Activated CD4-positive, alpha-beta T cell treated with anti-CD3 and anti-CD28 coated beads, Interleukin-2, amount 50 U/mL, for 24 hours (primary cell): ENCODE measurements around the gene CMTM8.
"Not testable (repeated sequence)": the region's sequence is repeated elsewhere in the genome, so short reads cannot be mapped to it uniquely, and the experiment has no call there.

ENCODE experiments used
- DNase-seq, 2 donors: peaks; one replicate each; pipeline ENCODE4 v3.0.0-alpha.2; 2020; ENCODE audit warnings: low read depth in 1 of 2, low spot score in 1 of 2

The CMTM8 gene

DNA sequence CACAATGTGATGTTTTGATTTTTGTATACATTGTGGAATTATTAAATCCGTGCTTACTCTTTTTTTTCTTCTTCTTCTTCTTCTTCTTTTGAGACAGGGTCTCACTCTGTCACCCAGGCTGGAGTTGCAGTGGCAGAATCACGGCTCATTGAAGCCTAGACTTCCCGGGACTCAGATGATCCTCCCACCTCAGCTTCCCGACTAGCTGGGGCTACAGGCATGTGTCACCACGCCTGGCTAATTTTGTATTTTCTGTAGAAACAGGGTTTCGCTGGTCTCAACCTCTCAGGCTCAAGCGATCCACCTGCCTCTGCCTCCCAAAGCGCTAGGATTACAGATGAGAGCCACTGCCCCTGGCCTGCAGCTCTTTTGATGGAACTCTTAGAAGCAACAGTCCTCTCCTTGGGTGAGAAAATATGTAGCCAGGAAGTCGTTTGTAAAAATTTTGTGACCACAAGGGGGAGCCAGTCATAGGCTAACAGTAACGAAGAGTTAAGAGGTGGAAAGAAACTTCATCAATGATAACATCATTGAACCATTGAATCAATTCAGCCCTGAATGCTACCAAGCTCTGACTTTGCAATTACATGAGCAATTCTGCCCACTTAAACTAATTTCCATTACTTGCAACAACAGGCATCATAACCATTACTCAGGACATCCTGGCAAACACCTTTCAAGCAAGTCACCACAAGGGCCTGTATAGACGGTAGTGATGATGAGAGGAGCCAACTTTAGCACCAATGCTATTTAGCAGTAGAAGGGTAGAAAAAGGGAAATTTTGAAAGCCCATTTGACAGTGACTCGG, 136.5 kb downstream of the CMTM8 start:
- peak; percentile 23 to 75 for DNase-seq

DNA sequence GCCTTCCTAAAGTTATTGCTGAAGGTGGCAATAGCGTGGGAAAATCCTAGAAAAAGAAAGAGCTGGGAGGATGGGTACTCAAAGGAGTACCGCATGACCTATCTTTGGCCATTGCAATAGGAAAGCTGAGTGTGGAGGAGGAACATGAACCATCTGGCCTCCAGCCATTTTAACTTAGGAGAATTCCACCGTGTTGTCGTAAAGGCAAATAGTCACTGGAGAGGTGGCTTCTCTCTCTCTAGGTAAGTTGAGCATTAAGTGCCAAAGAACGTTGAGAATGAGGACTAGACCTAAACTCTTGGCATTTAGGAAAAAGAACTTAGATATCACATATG, 137.1 kb downstream of the CMTM8 start:
- no peak for DNase-seq

GRCh38 chr3:32376115-32376514, 137.6 kb downstream of the CMTM8 start:
- no peak for DNase-seq

DNA sequence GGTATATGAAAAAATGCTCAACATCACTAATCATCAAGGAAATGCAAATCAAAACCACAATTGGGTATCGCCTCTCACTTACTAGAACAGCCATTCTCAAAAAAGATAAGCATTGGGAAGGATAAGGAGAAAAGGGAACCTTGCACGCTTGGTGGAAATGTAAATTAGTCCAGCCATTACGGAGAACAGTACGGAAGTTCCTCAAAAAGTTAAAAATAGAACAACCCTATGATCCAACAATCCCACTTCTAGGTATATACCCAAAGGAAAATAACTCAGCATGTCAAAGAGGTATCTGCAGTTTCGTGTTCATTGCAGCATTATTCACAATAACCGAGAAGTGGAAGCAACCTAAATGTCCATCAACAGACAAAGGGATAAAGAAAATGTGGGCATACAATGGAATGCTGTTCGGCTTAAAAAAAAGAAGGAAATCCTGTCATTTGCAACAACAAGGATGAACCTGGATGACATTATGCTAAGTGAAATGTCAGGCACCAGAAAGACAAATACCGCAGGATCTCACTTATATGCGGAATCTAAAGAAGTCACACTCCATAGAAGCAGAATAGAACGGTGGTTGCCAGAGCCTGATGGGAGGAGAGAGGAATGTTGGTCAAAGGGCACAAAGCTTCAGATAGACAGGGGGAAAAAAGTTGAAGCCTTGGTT, 141.5 kb downstream of the CMTM8 start:
- DNase-seq: no peak

DNA sequence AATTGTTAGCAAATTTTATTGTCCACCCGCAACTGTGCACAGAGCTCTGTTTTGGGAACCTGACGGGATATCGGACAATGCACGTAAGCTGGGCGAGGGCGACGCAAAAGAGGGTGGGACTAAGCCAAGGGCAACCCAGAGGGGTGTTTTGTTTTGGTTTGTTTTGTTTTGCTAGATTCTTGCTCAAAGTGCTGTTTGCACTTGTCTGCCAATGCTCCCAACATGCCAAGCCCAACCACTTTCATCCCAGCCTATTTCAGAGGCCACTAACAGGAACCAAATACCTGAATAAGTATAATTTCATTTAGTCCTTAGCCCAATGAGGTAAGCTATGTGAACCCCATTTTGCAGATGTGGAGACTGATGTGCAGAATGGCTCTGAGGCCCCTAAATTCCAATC, 143.4 kb downstream of the CMTM8 start:
- DNase-seq: no peak

DNA sequence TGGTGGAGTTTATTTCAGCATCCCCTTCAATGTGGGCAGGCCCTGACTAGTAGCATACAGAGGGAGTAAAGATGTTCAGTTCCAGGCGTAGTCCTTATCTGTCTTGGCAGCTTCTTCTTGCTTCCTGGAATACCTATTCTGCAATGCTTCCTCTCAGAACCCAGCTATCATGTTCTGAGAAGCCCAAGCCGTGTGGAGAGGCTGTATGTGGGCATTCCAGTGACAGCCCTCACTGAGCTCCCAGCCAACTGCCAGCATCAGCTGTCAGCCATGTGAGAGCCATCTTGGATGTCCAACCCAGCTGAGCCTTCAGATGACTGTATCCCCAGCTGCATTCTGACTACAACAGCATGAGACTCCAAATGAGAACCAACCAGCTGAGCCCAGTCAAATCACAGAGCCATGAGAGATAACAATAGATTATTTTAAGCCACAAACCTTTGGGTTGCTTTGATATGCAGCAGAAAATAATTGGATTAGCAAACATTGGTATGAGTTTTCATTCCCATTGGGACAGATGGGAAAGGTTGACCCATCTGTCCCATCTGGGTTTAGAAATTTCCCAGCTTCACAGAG, 144.7 kb downstream of the CMTM8 start:
- no peak for DNase-seq

- DNase-seq: no peak
These were observed 146.5 kb downstream of the CMTM8 start for GRCh38 chr3:32384938-32385337.

DNA sequence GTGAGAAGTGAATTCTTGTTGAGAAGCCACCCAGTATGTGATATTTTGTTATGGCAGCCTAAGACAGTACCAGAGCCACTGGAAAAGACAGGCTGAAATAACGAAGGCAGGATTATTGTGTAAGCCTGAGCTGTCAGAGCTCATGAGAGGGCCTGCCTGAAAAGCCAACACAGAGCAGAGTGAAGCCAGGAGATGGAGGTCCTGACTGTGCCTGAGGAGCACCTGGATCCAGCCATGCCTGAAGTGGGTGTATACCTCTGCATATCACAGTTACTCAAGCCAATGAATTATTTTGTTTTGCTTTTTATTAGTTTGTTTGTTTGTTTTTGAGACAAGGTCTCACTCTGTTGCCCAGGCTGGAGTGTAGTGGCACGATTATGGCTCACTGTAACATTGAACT, 149.0 kb downstream of the CMTM8 start:
- DNase-seq: no peak

- not testable (repeated sequence) for DNase-seq
These were observed 151.1 kb downstream of the CMTM8 start for GRCh38 chr3:32389577-32389976.

- peak; percentile 17 to 39 for DNase-seq
These were observed 153.4 kb downstream of the CMTM8 start, which contains the start of gene CMTM7 for GRCh38 chr3:32391643-32392535. Gene CMTM7 (plus strand): TSS chr3:32391853. CDS start chr3:32391907, 54 bp downstream.

DNA sequence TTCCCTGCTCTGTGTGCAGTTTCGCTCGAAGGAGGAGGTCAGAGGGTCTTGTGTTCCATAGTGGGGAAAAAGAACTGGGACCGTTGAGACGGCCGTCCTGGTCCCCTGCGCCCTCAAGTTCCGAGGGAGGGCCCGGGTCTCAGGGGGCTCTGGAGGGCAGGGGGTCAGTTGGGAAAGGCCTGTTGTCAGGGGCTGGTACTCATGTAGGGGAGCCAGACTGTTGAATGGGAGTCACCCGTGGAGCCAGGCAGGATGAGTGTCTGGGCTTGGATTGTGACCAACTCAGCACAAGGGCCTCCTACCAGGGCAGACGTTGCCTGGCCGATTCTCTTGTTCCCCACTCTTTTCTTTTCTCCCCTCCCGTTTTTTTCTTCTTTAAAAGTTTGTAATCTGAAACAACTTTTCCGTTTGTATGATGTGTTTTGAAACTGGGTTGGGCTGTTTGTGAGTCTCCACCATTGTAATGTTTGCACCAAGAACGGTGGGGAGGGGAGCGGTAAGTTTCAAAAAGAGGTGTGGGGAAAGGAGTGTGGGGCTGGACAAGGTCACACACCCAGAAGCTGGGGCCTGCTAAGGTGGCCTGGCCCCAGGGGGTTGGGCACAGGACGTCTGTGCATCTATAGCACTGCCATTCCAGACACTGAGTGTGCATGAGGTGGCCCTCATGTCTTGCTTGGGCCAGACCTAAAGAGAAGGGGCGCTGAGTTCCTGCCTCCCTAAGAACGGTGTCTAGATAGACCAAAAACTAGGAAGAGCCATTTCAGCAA, 154.2 kb downstream of the CMTM8 start:
- peak in 1 of 2 donors; percentile 13 for DNase-seq

GRCh38 chr3:32395496-32395895, 157.0 kb downstream of the CMTM8 start:
- DNase-seq: no peak

DNA sequence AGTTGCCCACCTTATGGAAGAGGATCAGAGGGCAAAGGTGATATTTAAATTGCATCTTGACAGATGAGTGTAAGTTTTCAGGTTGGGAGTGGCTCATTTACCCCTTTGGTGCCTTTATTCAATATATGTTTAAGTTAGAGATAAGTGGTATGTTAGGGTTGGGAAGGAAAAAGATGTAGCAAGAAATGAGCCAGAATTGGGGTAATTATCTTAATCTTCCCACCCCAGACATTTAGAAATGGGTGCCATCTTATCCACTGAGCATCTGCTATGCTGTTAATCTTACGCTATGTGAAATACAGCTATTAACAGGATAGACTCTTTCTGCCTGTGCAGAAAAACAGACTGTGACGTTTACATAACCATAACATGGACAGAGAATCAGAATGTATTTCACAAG, 159.5 kb downstream of the CMTM8 start:
- no peak for DNase-seq

DNA sequence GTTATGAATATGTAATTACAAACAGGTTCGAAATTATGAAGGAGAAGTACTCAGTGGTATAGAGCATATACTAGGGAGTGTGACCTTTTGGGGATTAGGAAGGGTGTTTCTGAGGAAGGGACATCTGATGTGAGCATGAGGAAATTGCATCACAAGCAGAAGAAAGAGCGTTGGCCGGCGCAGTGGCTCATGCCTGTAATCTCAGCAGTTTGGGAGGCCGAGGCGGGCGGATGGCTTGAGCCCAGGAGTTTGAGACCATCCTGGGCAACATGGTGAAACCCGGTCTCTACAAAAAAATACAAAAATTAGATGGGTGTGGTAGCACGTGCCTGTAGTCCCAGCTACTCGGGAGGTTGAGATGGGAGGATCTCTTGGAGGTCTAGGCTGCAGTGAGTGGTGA, 160.1 kb downstream of the CMTM8 start:
- no peak for DNase-seq

- peak in 1 of 2 donors; percentile 43 for DNase-seq
These were observed 160.6 kb downstream of the CMTM8 start for GRCh38 chr3:32399030-32399620.

DNA sequence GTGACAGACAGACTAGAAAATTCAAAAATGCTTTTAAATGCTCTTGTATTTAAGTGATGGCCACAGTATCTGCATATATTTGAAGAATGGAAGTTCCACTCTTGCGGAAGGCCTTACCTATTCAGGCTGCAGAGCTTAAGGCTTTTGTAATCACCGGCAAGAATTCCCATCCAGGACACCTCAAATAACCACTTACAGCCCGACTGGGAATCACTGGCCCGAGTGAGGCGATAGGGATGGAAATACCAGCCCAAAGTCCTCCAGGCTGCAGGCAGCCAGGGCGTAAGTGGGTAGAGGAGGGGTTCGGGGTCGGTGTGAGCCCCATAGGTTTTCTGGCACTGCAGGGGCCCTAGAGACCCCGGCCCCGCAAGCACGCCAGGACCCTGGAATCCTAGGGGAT, 162.6 kb downstream of the CMTM8 start:
- DNase-seq: no peak

DNA sequence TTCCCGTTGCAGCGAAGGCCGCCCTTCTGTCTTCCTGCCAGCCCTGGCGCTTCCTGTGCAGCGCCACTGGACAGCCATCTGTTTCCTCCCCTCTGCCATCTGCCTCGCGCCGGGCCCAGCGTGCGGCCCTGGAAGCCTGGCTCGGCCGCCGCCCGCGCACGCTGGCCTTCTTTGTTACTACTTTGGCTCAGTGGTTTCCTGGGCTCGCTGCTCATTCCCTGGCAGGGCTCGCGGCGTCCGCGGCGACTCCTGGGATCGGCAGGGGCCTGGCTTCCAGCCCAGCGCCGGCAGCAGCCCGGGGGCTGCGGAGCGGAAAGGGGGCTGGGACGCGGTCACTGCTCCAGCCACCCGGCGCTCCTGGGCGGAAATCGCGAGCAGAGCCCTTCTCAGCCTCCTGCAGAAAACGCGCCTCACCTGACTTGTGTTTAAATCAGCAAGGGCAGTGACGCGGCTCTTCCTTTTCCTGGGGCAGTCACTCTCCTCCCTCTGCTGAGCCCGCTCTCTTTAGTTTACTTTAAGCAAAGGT, 163.1 kb downstream of the CMTM8 start:
- DNase-seq: peak; percentile 18 to 45

GRCh38 chr3:32403663-32404062, 165.2 kb downstream of the CMTM8 start:
- no peak for DNase-seq

- no peak for DNase-seq
These were observed 166.2 kb downstream of the CMTM8 start for GRCh38 chr3:32404714-32405113.

- no peak for DNase-seq
These were observed 166.7 kb downstream of the CMTM8 start for GRCh38 chr3:32405155-32405554.
